Measurements from ENCODE around the gene LTBP2. TPM values are rescaled to one million over a fixed set of nuclear protein-coding genes. Genes with fewer than 3 reads are reported as not detected.

Gene LTBP2
- polyA plus RNA-seq, 2 of the 4 experiments (the other 2 are of a cell fraction), result 4.9 to 14.4 TPM

DNA sequence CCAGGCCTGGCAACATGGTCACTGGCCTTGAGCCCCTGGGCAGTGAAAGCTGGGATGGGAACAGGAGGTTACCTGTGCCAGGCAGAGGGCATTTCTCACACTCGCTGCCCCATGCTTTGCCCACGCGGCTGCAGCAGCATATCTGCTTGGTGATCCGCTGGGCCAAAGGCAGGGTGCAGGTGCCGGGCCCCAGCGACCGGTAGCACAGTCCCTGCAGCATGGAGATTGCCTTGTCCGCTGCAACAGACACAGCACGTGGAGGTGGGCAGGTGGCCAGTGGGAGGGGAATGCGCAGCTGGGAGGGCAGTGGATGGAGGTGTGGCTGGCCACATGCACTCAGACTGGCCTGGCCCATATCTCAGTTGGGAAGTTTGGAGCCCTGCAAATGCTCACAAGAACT is 83.2 kb downstream of the LTBP2 start:
- no peak for TF ChIP-seq ATOH8 (CRISPR knock-in tag; IDR thresholded peaks at IDR 0.05; ENCODE audit: low read depth)
- no peak for TF ChIP-seq CHD2 (IDR thresholded peaks at IDR 0.05; ENCODE audit: low read length, partially characterized antibody)
- no peak for TF ChIP-seq KDM5A (IDR thresholded peaks at IDR 0.05)
- no peak for TF ChIP-seq EHF (CRISPR knock-in tag; IDR thresholded peaks at IDR 0.05)
- TF ChIP-seq CBX8 (IDR thresholded peaks at IDR 0.05), result no peak
- no peak for TF ChIP-seq HEYL (CRISPR knock-in tag; IDR thresholded peaks at IDR 0.05)
- TF ChIP-seq MYC (IDR thresholded peaks at IDR 0.05; ENCODE audit: borderline replicate concordance, low read length), result no peak
- no peak for TF ChIP-seq MAZ (IDR thresholded peaks at IDR 0.05; ENCODE audit: borderline replicate concordance, low read depth, low read length)
- no peak for TF ChIP-seq NPAS2 (CRISPR knock-in tag; IDR thresholded peaks at IDR 0.05; ENCODE audit: borderline replicate concordance)
- TF ChIP-seq NFE2L2 (conservative IDR thresholded peaks at IDR 0.05; ENCODE audit: low read length), result no peak
- no peak for TF ChIP-seq EP300 (IDR thresholded peaks at IDR 0.05)
- no peak for TF ChIP-seq HMGXB4 (CRISPR knock-in tag; IDR thresholded peaks at IDR 0.05; ENCODE audit: borderline replicate concordance)
- no peak for TF ChIP-seq JUN (IDR thresholded peaks at IDR 0.05)
- TF ChIP-seq, protein P1, sequence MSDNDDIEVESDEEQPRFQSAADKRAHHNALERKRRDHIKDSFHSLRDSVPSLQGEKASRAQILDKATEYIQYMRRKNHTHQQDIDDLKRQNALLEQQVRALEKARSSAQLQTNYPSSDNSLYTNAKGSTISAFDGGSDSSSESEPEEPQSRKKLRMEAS (IDR thresholded peaks at IDR 0.05), result no peak
- no peak for TF ChIP-seq ESRRA (IDR thresholded peaks at IDR 0.05; ENCODE audit: borderline replicate concordance, low read length)
- no peak overlapping the region for H3K4me3 ChIP-seq
- ChIA-PET POLR2A (no interaction called here), CTCF (interaction anchor here (1.1 to 4.5 kb wide), 3 partner anchors 8 to 84 kb away, joined by 3 to 24 read pairs (median 14); no protein-coding TSS in a partner anchor)
- H3K4me2 ChIP-seq, result no peak overlapping the region
- WGBS (ENCODE audit: missing lambda C conversion rate), result 91% methylated on average over 6 of the region's 10 CpGs
- no peak for FAIRE-seq
- no peak for ATAC-seq
- peaks cover 10% of the 10 kb centered on the region for H3K4me1 ChIP-seq
- no peak overlapping the region for H3K27ac ChIP-seq
- H3K9me3 ChIP-seq, result no peaks in the 10 kb centered on the region
- DNase-seq (ENCODE audit: low read depth in 1 of 2, low spot score in 1 of 2), result no peak

GRCh38 chr14:74528406-74528805 is 83.6 kb downstream of the LTBP2 start:
- Histone ChIP-seq H3K4me2 (no peak overlapping the region), H3K4me1 (peaks cover 10% of the 10 kb centered on the region), H3K27ac (no peak overlapping the region), H3K9me3 (no peaks in the 10 kb centered on the region), H3K4me3 (no peak overlapping the region)
- FAIRE-seq (no peak), DNase-seq (ENCODE audit: low read depth in 1 of 2, low spot score in 1 of 2) (no peak), ATAC-seq (no peak)
- CTCF ChIA-PET, result interaction anchor here (0.7 to 4.5 kb wide), 4 partner anchors 9 to 189 kb away, joined by 3 to 24 read pairs (median 8); no protein-coding TSS in a partner anchor
- WGBS (ENCODE audit: missing lambda C conversion rate), result 88% methylated on average over 14 of the region's 14 CpGs
- no peak for TF ChIP-seq POLR2AphosphoS2 (conservative IDR thresholded peaks at IDR 0.05; ENCODE audit: low read length)
- POLR2A ChIA-PET, result no interaction called here

GRCh38 chr14:74527736-74528280 is 84.2 kb downstream of the LTBP2 start:
- no peak overlapping the region for H3K27ac ChIP-seq
- no peaks in the 10 kb centered on the region for H3K9me3 ChIP-seq
- FAIRE-seq (no peak), ATAC-seq (no peak), DNase-seq (ENCODE audit: low read depth in 1 of 2, low spot score in 1 of 2) (no peak)
- ChIA-PET POLR2A (no interaction called here), CTCF (interaction anchor here (0.7 to 4.5 kb wide), 4 partner anchors 9 to 190 kb away, joined by 3 to 24 read pairs (median 8); no protein-coding TSS in a partner anchor)
- H3K4me1 ChIP-seq, result peaks cover 10% of the 10 kb centered on the region
- H3K4me3 ChIP-seq, result no peak overlapping the region
- WGBS (ENCODE audit: missing lambda C conversion rate), result 68% methylated on average over 9 of the region's 10 CpGs
- TF ChIP-seq KDM5A (IDR thresholded peaks at IDR 0.05) (no peak), RNF2 (IDR thresholded peaks at IDR 0.05; ENCODE audit: borderline replicate concordance, low read depth) (no peak), HOXA7 (CRISPR knock-in tag; IDR thresholded peaks at IDR 0.05) (no peak), MAZ (IDR thresholded peaks at IDR 0.05; ENCODE audit: borderline replicate concordance, low read depth, low read length) (no peak), SMC3 (IDR thresholded peaks at IDR 0.05) (no peak), FOXS1 (CRISPR knock-in tag; IDR thresholded peaks at IDR 0.05) (no peak), CBX8 (IDR thresholded peaks at IDR 0.05) (no peak), ZFP36 (IDR thresholded peaks at IDR 0.05; ENCODE audit: borderline replicate concordance, partially characterized antibody) (no peak), HOXB5 (CRISPR knock-in tag; IDR thresholded peaks at IDR 0.05) (no peak), HOXB13 (CRISPR knock-in tag; IDR thresholded peaks at IDR 0.05; ENCODE audit: low read depth) (no peak), RCOR1 (IDR thresholded peaks at IDR 0.05; ENCODE audit: low read depth, low read length) (no peak), GATA3 (IDR thresholded peaks at IDR 0.05; ENCODE audit: borderline replicate concordance) (no peak), USF2 (IDR thresholded peaks at IDR 0.05) (no peak), HEYL (CRISPR knock-in tag; IDR thresholded peaks at IDR 0.05) (no peak), ZNF302 (CRISPR knock-in tag; IDR thresholded peaks at IDR 0.05) (no peak)
- no peak overlapping the region for H3K4me2 ChIP-seq
